ENCODE results near the gene MGST3. TPM values are rescaled to one million over a fixed set of nuclear protein-coding genes. Genes with fewer than 3 reads are reported as not detected.
"Not testable (repeated sequence)": the region's sequence is repeated elsewhere in the genome, so short reads cannot be mapped to it uniquely, and the experiment has no call there.

Gene MGST3
- polyA plus RNA-seq, 1 donor (not counting 4 experiments of a cell fraction or from before 2014, with no cell fraction given): 319 TPM

DNA sequence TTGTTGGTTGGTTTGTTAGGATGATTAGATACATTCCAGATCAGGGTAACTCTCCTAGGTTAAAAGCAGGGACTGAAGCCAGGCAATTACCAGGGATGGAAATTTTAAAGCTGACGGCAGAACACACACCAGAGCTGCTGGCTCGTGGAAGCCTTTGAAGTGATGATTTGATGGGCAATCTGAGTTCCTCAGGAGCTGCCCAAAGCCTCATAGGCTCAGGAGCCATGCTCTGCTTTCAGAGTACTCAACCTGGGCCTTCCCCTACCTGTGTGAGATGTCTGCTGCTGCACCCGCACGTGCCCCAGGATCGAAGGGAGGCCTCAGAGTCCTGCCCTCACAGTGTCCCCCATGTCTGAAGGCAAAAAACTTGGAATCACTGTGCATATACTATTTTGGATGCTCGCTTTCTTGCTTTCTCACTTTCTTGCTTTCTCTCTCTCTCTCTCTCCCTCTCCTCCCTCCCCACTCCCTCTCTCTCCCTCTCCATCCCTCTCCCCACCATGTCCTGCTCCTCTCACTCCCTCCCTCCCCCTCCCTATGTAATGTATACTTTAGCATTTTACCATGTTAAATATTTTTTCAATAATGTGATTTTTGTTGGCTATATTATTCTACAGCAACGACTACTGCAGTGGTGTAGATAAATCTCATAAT is 18.0 kb downstream of the MGST3 start:
- Histone ChIP-seq H3K9me3 (ENCODE audit: control insufficient read depth, low read depth, low read length) (no peaks in the 10 kb centered on the region), H3K4me1 (ENCODE audit: control insufficient read depth, extremely low read depth, insufficient read depth, low read length) (peaks cover 18% of the 10 kb centered on the region), H3K9me1 (ENCODE audit: control insufficient read depth, extremely low read depth, insufficient read depth, low read length) (peaks cover 3% of the 10 kb centered on the region), H3K4me2 (ENCODE audit: control insufficient read depth, extremely low read depth, insufficient read depth, low read depth, low read length) (no peak overlapping the region), H3K9ac (ENCODE audit: control insufficient read depth, extremely low read depth, insufficient read depth, low read length) (no peak overlapping the region), H3K36me3 (ENCODE audit: control insufficient read depth in 2 of 2, extremely low read depth in 1 of 2, insufficient read depth in 2 of 2, low read length in 2 of 2) (peaks cover 6 to 9% of the 10 kb centered on the region in 2 experiments), H3K4me3 (ENCODE audit: control insufficient read depth in 2 of 3, extremely low read depth in 1 of 3, insufficient read depth in 2 of 3, low read depth in 1 of 3, low read length in 3 of 3) (no peak overlapping the region), H3K27me3 (ENCODE audit: control insufficient read depth, extremely low read depth, insufficient read depth, low read length) (no peaks in the 10 kb centered on the region), H3K27ac (ENCODE audit: control insufficient read depth, insufficient read depth, low read length) (no peak overlapping the region), H3K79me2 (ENCODE audit: control insufficient read depth, insufficient read depth, low read length) (peaks cover 8% of the 10 kb centered on the region), H2AFZ (ENCODE audit: control insufficient read depth, low read length) (no peak overlapping the region), H4K20me1 (ENCODE audit: control insufficient read depth, extremely low read depth, insufficient read depth, low read length) (no peaks in the 10 kb centered on the region)
- TF ChIP-seq, protein P1, sequence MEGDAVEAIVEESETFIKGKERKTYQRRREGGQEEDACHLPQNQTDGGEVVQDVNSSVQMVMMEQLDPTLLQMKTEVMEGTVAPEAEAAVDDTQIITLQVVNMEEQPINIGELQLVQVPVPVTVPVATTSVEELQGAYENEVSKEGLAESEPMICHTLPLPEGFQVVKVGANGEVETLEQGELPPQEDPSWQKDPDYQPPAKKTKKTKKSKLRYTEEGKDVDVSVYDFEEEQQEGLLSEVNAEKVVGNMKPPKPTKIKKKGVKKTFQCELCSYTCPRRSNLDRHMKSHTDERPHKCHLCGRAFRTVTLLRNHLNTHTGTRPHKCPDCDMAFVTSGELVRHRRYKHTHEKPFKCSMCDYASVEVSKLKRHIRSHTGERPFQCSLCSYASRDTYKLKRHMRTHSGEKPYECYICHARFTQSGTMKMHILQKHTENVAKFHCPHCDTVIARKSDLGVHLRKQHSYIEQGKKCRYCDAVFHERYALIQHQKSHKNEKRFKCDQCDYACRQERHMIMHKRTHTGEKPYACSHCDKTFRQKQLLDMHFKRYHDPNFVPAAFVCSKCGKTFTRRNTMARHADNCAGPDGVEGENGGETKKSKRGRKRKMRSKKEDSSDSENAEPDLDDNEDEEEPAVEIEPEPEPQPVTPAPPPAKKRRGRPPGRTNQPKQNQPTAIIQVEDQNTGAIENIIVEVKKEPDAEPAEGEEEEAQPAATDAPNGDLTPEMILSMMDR (optimal IDR thresholded peaks at IDR 0.05 in 1 of 3, IDR thresholded peaks at IDR 0.05 in 1 of 3, conservative IDR thresholded peaks at IDR 0.05 in 1 of 3; ENCODE audit: extremely low read depth in 1 of 3, insufficient read depth in 2 of 3, low read length in 3 of 3): no peak
- TF ChIP-seq EZH2 (IDR thresholded peaks at IDR 0.05; ENCODE audit: low read length): no peak
- no peak for FAIRE-seq
- DNase-seq (ENCODE audit: low read depth, low spot score): no peak
- dilution Hi-C loops (cut with MboI; ENCODE audit: extremely low pct_ligation_motif_present, low sequenced_read_pairs): no loop called here

DNA sequence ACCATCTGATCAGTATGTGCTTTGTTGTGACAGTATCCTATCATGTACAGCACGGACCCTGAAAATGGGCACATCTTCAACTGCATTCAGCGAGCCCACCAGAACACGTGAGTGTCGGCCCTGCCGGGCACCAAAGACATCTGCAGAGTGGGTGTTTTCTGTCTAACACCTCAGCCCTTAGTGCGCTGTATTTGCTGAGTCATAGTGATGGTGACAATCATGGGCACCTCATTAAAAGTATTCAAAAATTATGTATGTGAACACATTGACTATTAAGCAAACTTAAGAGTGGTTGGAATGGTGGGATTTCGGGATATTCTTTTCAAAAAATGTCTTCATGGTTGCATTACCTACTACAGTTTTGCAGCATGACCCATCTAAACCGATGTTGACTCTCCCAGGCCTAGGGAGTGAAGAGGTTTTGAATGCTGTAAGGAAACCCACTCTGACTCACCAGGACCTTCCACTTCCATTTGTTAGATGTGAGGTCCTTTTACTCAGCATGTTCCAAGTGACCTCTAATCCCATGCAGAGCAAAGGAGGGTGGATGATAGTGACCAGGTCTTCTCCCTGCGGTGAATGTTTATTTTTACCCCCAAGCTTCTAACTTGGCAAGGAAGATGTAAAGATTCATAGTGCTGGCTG is 20.1 kb downstream of the MGST3 start:
- Histone ChIP-seq H3K36me3 (ENCODE audit: control insufficient read depth in 2 of 2, extremely low read depth in 1 of 2, insufficient read depth in 2 of 2, low read length in 2 of 2) (peaks cover 6 to 12% of the 10 kb centered on the region in 2 experiments), H3K4me3 (ENCODE audit: control insufficient read depth in 2 of 3, extremely low read depth in 1 of 3, insufficient read depth in 2 of 3, low read depth in 1 of 3, low read length in 3 of 3) (no peak overlapping the region), H3K9me1 (ENCODE audit: control insufficient read depth, extremely low read depth, insufficient read depth, low read length) (no peaks in the 10 kb centered on the region), H4K20me1 (ENCODE audit: control insufficient read depth, extremely low read depth, insufficient read depth, low read length) (no peaks in the 10 kb centered on the region), H3K9ac (ENCODE audit: control insufficient read depth, extremely low read depth, insufficient read depth, low read length) (no peak overlapping the region), H2AFZ (ENCODE audit: control insufficient read depth, low read length) (no peak overlapping the region), H3K4me1 (ENCODE audit: control insufficient read depth, extremely low read depth, insufficient read depth, low read length) (peaks cover 2% of the 10 kb centered on the region), H3K27me3 (ENCODE audit: control insufficient read depth, extremely low read depth, insufficient read depth, low read length) (no peaks in the 10 kb centered on the region), H3K9me3 (ENCODE audit: control insufficient read depth, low read depth, low read length) (no peaks in the 10 kb centered on the region), H3K27ac (ENCODE audit: control insufficient read depth, insufficient read depth, low read length) (no peak overlapping the region), H3K4me2 (ENCODE audit: control insufficient read depth, extremely low read depth, insufficient read depth, low read depth, low read length) (no peak overlapping the region), H3K79me2 (ENCODE audit: control insufficient read depth, insufficient read depth, low read length) (peaks cover 5% of the 10 kb centered on the region)
- FAIRE-seq: no peak
- TF ChIP-seq, protein P1 (optimal IDR thresholded peaks at IDR 0.05 in 1 of 3, IDR thresholded peaks at IDR 0.05 in 1 of 3, conservative IDR thresholded peaks at IDR 0.05 in 1 of 3; ENCODE audit: extremely low read depth in 1 of 3, insufficient read depth in 2 of 3, low read length in 3 of 3): no peak
- TF ChIP-seq EZH2 (IDR thresholded peaks at IDR 0.05; ENCODE audit: low read length): no peak
- no peak for DNase-seq (ENCODE audit: low read depth, low spot score)
- dilution Hi-C loops (cut with MboI; ENCODE audit: extremely low pct_ligation_motif_present, low sequenced_read_pairs): no loop called here

- dilution Hi-C loops (cut with MboI; ENCODE audit: extremely low pct_ligation_motif_present, low sequenced_read_pairs); H3K27me3 ChIP-seq (ENCODE audit: control insufficient read depth, extremely low read depth, insufficient read depth, low read length); H2AFZ ChIP-seq (ENCODE audit: control insufficient read depth, low read length); H3K9me3 ChIP-seq (ENCODE audit: control insufficient read depth, low read depth, low read length); H3K4me2 ChIP-seq (ENCODE audit: control insufficient read depth, extremely low read depth, insufficient read depth, low read depth, low read length); H3K79me2 ChIP-seq (ENCODE audit: control insufficient read depth, insufficient read depth, low read length); H3K9me1 ChIP-seq (ENCODE audit: control insufficient read depth, extremely low read depth, insufficient read depth, low read length); H3K4me1 ChIP-seq (ENCODE audit: control insufficient read depth, extremely low read depth, insufficient read depth, low read length); H3K9ac ChIP-seq (ENCODE audit: control insufficient read depth, extremely low read depth, insufficient read depth, low read length); H3K4me3 ChIP-seq (ENCODE audit: control insufficient read depth in 2 of 3, extremely low read depth in 1 of 3, insufficient read depth in 2 of 3, low read depth in 1 of 3, low read length in 3 of 3); H4K20me1 ChIP-seq (ENCODE audit: control insufficient read depth, extremely low read depth, insufficient read depth, low read length); DNase-seq (ENCODE audit: low read depth, low spot score); H3K27ac ChIP-seq (ENCODE audit: control insufficient read depth, insufficient read depth, low read length); FAIRE-seq: not testable (repeated sequence)
- peaks cover 6 to 18% of the 10 kb centered on the region in 2 experiments for H3K36me3 ChIP-seq (ENCODE audit: control insufficient read depth in 2 of 2, extremely low read depth in 1 of 2, insufficient read depth in 2 of 2, low read length in 2 of 2)
Measured at GRCh38 chr1:165658766-165659580, 27.9 kb downstream of the MGST3 start.

Data from keratinocyte (primary cell).